HG02610 (cell line): ENCODE results near the gene BRAT1.
"Not testable (repeated sequence)": the region's sequence is repeated elsewhere in the genome, so short reads cannot be mapped to it uniquely, and the experiment has no call there.

Experiments used
- ATAC-seq: cut with Tn5 transposase; IDR thresholded peaks from one replicate; pipeline ENCODE4 v1.9.1; 2021; ENCODE audit warnings: mild to moderate bottlenecking, moderate library complexity; ENCODE audit not compliant: unreplicated experiment

The BRAT1 gene

DNA sequence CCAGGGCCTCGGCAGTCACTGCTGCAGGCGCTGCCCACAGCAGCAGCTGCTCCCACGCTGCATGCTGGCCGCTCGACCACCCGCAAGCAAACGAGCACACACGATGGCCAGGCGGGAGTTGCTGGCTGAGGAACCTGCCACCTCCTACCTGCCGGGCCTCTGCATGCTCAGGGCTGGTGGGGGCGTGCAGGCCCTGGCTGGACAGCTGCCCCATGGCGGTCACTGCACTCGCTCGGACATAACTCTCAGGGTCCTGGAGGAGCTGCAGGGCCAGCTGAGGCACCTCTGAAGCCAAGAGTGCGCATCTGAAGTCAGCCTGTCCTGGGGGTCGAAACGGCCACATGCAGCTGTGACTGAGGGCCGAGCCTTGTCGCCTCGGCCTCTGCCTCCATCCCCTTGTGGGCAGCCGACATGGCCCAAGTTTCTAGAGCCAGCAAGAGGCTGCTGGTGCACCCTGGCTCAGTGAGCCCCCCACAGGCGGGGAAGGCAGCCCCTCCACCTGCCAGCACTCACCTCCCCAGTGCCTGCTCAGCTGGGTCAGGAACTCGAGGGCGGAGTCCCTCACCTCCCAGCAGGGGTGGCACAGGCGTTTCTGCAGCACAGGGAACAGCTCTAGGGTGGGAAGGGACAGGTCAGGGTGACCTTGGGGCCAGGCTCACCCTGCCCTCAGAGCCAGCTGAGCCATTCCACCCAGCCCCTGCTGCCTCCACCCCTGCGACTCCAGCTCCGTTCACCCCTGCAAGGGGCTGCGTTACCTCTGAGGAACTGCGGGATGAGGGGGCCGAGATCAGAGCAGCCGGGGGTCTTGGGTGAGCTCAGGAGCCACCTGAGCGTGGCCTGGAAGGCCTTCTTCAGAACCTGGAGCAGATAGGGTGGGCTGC, 16.1 kb downstream of the BRAT1 start:
- ATAC-seq: no peak

DNA sequence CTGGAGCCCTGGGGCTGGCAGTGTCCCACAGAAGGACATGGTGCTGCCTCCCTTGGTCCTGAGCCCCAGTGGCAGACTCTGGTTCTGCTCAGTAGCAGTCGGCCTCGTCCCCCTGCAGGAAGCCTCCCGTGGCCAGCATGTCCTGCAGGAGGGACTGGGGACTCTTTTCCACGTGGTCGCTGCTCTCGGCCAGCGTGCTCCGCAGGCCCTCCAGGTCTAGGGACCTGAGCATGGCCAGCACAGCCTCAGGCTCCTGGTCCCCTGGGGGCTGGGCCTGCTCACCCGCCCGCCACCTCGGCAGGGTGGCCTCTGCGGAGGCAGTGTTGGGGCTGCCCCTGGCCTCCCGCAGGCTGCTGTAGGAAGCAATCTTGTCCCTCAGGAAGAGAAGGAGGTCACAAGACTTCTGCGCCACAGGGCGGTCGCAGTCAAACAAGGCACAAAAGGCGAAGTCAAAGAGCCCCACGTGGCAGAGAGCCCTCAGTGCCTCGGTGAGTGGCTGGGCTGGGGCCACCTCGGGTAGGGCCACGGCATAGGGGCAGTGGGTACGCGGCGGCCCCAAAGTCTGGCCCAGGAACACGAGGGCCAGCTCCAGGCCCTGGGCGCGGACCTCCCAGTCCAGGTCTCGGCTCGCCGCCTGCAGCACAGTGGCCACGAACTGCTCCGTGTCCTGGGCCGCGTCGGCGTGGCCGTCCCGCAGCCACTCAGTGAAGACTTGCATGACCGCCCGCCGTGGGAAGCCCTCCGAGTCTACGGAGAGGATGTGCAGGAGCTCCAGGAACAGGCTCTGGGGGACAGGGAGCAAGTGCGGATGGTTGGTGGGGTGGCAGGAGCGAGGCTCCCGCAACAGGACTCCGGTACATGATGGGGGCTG, 17.1 kb downstream of the BRAT1 start:
- no peak for ATAC-seq

DNA sequence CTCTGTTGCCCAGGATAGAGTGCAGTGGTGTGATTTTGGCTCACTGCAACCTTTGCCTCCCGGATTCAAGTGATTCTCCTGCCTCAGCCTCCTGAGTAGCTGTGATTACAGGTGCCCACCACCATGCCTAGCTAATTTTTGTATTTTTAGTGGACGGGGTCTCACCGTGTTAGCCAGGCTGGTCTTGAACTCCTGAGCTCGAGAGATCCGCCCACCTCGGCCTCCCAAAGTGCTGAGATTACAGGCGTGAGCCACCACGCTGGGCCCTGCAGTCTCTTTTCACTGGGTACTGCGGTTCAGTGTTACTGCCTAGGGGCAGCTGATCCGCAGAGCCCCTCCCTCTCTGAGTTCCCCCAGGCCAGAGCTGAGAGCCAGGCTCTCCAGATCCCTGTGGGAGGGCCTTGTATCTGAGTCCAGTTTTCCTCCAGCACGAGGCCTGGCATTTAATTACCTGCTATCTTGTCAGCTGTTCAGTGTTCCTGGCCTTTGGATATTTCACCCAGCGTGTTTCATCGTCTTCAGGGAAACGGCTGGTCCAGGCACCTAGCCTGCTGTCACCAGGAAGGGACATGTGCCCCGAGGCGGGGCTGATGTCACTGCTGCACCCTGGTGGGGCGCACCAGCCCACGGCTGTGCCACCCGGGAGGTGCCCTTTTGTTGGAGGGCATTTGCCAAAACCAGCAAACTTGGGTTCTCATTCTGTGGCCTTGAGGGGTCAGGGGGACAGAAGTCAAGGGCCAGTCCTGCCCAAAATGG, 19.3 kb downstream of the BRAT1 start:
- ATAC-seq: not testable (repeated sequence)

DNA sequence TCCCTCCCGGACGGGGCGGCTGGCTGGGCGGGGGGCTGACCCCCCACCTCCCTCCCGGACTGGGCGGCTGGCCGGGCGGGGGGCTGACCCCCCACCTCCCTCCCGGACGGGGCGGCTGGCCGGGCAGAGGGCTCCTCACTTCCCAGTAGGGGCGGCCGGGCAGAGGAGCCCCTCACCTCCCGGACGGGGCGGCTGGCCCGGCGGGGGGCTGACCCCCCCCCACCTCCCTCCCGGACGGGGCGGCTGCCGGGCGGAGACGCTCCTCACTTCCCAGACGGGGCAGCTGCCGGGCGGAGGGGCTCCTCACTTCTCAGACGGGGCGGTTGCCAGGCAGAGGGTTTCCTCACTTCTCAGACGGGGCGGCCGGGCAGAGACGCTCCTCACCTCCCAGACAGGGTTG, 21.1 kb downstream of the BRAT1 start:
- not testable (repeated sequence) for ATAC-seq

DNA sequence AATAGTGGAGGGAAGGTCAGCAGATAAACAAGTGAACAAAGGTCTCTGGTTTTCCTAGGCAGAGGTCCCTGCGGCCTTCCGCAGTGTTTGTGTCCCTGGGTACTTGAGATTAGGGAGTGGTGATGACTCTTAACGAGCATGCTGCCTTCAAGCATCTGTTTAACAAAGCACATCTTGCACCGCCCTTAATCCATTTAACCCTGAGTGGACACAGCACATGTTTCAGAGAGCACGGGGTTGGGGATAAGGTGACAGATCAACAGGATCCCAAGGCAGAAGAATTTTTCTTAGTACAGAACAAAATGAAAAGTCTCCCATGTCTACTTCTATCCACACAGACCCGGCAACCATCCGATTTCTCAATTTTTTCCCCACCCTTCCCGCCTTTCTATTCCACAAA, 21.8 kb downstream of the BRAT1 start:
- not testable (repeated sequence) for ATAC-seq

DNA sequence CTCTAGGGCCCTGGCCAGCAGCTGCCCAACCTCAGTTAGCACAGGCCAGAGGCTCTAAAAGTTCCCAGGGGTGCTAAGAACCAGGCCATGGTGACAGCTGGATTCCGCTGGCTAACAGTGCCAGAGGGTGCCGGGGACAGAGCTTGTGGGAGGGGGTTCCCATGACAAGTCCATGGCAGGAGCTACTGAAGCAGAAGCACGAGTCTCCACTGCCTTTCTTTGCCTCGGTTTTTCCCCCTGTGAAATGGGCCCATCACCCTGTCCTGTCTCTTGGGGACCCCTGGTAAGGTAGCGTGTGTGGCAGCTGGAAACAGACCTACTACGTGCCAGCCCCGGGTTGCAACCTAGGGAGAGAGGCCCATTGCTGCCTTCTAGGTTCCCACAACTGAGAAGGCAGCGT, 22.5 kb downstream of the BRAT1 start:
- ATAC-seq: not testable (repeated sequence)

DNA sequence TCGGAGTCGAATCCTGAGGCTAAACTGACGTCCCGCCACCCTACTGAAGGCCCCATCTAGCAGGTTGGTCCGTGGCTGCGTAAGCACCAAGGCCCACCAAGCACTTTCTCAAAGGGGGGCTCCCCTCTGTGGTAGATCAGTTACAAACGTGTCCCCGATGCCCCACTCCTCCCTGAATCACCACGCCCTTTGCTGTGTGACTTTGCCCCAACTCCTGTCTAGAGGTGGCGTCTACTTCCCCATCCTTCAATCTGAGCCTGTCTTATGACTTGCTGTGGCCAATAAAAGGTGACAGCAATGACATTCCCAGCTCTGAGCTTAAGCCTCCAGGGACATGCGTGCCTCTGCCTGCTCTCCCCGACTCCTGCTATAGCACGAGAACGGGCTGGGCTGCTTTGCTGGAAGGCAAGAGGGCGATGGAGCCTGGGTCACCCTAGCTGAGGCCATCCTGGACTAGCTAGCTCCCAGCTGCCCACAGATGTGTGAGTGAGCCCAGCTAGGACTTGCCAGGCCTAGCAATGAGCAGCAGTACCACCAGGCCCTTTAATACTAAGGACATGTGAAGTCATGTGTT, 23.0 kb downstream of the BRAT1 start:
- ATAC-seq: not testable (repeated sequence)

DNA sequence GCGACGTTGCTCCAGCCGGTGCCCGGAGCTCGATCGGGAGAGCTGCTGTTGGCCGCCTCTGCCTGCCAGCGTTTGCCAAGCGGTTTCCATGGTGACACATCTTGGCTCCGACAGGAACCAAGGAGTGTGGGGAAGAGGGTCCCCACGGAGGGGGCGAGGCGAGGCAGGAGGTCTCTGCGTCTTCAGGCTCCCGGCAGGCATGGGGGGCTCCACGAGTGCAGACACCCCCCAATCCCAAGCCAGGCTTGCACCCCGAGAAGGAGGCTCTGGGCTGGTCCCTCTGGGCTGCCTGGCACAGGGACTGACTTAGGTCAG, 23.6 kb downstream of the BRAT1 start:
- not testable (repeated sequence) for ATAC-seq

DNA sequence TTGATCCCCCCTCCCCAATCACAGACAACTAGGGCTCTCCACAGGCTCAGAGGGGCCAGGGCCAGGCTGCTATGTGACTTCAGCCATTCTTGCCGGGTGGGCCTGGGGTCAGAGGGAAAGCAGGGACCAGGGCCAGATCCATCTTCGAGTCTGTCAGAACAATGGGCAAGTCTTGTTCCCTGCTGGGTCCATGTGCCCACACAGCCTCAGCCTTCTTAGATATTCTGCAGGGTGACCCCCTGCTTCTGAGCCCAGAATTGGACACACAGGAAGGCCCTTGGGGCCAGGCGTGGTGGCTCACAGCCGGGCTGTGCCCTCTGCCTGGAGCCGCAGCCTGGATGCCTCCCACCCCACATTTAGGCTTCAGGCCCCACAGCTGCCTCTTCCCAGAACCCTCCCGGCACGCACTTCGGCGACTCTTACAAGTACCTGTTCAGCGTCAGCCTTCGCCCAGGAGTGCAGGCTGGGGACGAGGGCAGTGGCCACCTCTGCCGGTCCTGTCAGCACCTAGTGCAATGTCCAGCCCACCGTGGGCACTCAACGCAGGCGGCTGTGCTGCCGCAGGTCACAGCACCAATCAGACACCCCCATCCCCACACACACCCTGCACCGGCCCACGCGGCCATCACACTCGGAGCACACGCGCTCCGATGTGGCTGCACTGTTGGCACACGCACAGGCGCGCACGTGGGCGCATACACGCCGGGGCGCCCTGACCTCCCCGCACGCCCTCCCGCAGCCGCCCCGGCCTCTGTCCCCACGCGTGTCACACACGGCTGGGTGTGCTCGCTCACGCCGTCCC, 24.1 kb downstream of the BRAT1 start:
- ATAC-seq: not testable (repeated sequence)

DNA sequence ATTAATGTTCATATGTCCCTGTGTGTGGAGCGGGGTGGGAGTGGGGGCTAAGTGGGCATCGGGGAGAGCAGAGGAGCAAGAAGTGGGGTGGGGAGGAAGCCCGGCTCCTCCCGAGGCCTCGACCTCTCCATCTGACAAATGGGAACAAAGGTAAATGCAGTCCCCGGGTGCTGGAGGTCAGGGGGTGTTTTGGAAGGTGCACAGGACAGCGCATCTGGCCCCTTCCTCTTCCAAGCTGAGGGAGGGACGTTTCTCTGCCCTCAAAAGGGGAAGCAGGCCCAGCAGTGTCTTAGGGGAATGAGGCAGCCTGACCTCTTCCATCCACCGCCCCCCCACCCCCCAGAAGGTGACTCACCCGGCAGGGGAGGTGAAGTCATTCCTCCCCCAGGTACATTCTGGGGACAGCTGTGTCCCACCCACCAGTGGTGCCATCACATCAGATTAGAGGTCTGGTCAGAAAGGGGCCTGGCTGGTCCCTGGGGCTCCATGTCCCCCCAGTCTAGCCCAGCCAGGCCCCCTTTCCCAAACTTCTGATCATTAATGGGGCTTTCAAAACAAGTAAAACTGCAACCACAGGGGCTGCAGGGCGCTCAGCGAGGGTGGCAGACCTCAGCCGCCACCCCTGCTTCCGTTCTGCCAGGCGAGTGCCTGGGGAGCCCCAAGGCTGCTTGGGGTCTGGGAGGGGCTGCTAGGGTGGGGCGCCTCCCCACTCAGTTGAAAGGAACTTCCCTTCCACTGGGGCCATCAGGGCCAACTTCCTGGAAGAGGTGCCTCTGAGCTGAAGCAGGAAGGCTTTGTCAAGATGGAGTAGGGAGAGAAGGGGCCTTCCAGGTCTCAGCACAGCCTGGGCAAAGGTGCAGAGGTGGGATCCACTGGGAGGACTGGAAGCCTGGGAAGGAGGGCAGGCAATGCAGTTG, 25.0 kb downstream of the BRAT1 start:
- peak; percentile 40 for ATAC-seq

DNA sequence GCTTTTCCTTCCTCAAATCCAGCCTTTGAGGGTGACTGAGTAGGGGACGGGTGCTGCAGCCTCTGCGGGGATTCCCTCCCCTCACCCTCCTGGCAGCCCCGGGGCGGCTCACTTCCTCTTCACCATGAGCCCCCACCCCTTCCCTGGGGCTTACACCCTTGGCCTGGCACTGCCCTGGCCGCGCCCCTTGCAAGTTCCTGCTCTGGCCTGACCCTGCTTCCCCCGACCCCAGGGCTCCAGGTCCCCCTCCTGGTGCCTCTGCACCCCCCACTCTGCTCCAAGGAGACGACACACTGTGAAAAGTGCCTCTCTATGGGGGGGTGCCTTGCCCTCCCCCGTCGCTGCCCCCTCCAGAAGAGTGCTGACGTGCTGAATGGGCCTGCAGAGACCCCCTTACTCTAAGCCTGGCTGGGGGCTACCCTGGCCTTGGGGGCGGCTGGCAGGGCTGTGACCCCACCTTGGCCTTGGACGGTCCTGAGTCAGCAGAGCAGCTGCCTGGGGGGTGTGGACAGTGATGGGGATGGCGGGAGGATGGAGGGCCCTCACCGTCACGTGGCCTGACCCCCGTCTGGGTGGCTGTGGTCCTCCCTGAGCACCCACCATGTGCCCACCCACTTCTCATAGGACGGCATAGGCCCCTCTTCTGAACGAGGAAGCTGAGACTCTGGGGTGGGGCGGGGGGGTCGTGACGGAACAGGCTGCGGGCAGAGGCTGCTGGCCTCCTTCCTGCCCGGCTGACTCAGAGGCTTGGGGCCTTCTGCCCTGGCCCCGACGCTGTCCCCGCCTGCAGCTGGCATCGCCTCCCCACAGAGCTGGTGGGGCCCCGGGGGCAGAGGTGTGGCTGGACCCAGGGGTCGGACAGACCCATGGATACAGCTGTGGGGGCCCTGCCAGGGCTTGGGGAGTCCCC, 25.9 kb downstream of the BRAT1 start:
- peak; percentile 57 for ATAC-seq

DNA sequence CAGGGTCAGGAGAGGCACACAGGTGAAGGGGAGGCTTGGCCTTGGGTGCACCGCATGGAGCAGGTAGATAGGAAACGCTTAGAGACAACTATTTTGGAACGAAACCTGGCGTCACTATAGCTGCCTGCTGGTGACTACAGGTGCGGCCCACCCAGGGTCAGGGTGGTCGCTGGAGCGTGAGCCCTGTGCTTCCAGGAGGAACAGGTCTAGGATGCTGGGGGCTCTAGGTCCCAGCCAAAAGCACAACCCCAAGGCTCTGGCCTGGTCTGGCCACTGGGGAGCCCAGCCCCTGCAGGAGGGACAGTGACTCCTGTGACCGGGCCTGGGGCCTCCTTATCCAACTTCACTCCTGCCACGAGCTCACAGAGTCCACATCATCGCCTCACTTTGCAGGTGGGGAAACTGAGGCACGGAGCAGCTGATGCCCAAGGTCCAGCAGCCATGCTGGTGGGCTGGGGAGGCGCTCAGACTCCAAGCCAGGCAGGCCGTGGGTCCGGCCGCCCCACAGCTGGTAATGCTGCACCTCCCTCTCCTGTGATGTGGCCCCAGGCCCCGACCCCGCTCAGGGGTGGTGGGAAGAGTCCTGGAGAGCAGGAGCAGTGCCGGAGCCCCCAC, 26.7 kb downstream of the BRAT1 start:
- peak; percentile 6 for ATAC-seq

DNA sequence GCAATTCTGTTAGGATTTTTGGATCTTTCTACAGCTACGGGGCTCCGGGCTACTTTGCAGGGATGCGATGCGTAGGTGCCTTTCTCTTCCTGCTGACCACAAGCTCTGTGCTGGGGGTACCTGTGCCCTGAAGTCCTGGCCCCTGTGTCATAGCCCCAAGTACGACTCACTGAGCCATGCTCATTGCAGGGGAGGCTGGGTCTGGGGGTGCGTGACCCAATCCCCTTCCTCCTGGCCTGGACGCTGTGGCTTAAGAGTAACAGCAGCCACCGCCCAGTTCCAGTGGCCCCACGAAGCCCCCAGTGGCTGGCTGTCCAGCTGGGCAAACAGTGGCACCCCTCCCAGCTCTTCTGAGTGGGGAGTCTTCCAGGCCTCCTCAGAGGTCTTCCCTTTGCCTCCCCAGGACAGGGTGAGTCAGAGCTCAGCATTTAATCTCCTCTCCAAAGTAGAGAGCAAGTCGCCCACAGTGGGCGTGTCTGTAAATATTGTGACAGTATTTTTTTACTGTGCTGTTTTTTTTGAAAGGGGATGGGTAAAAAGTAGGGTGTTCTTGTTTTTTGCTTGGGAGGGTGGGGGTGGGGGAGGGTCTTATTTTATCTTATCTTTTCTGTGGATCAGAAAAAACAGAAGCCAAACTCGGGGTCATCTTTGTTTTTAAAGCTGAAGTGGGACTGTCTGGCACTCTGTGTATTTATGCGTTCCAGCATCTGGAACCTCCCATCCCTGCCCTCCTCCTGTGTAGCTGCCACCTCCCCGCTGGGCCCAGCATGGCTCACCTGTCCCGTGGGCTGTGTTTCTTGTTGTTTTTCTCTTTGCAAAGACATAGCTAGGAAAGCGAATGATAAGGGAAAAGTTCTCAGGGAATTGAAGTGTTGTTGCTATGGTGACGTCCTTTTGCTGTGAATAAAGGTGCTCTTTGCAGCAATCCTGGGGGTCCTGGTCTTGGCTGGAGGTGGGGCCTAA, 27.5 kb downstream of the BRAT1 start:
- no peak for ATAC-seq

DNA sequence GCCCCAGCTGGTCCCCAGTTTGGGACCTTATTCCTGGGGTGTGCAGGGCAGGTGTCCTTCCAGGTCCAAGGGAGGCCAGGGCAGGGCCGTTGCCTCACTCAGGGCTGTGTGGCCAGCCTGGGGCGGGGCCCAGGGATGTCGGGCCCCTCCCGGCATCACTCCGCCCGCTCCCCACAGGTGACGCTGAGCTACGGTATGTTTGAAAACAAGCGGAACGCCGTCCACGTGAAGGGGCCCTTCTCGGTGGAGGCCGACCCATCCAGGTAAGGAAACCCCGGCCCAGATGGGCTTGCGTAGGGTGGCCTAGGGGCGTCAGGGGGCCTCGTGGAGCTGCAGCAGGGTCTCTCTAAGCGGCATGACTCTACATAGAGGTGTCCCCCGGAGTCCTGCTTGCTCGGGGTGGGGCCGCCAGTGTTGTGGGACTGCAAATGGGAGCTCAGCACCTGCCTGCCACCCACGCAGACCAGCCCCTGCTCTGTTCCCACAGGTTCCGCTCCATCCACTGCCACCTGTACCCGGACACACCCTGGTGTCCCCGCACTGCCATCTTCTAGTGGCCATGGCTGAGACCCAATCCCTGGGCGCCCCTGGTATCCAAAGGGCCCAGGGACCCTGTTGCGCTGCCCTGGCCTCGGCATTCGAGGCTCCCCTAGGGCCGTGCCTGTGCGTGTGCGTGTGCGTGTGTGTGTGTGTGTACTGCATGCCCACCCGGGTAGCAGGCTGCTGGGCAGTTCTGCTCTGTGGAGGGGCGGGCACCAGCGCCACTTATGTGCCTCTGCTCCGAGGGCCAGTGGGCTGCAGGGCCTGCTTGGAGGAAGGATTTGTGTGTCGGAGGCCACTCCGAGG, 28.4 kb downstream of the BRAT1 start:
- no peak for ATAC-seq
